Osteocyte (in vitro differentiated cells): Measurements from ENCODE around the gene CLDN1. TPM values are rescaled to one million over a fixed set of nuclear protein-coding genes. Genes with fewer than 3 reads are reported as not detected.

Experiments
- DNase-seq: peaks from one replicate; pipeline ENCODE4 v3.0.0; 2021; ENCODE audit warnings: mixed read lengths; ENCODE audit not compliant: unreplicated experiment; ENCODE audit errors: extremely low spot score
- H3K27ac Mint-ChIP-seq: one replicate; pipeline ENCODE4 v1.8.0; 2021; ENCODE audit warnings: mild to moderate bottlenecking, mixed read lengths; ENCODE audit not compliant: unreplicated experiment
- H3K27me3 Mint-ChIP-seq: one replicate; pipeline ENCODE4 v1.8.0; 2021; ENCODE audit warnings: mixed read lengths; ENCODE audit not compliant: unreplicated experiment
- H3K36me3 Mint-ChIP-seq: one replicate; pipeline ENCODE4 v1.8.0; 2021; ENCODE audit warnings: mixed read lengths; ENCODE audit not compliant: unreplicated experiment
- H3K4me1 Mint-ChIP-seq: one replicate; pipeline ENCODE4 v1.8.0; 2021; ENCODE audit warnings: mixed read lengths; ENCODE audit not compliant: unreplicated experiment
- H3K4me3 Mint-ChIP-seq: one replicate; pipeline ENCODE4 v1.8.0; 2021; ENCODE audit warnings: mild to moderate bottlenecking, moderate library complexity, mixed read lengths; ENCODE audit not compliant: unreplicated experiment
- H3K9me3 Mint-ChIP-seq: one replicate; pipeline ENCODE4 v1.8.0; 2021; ENCODE audit warnings: mixed read lengths; ENCODE audit not compliant: unreplicated experiment
- total RNA-seq: library from RNA; stranded (reverse); gene quantifications from 2 replicates; pipeline ENCODE4 v1.2.1, GENCODE V29; 2021
- TF ChIP-seq, protein P1 (sequence below): fragments of 200-600 bp; sonication (generic); IDR thresholded peaks from 2 replicates; pipeline ENCODE4 v1.5.0; 2021; ENCODE audit warnings: antibody characterized with exemption, mild to moderate bottlenecking, moderate library complexity

Gene CLDN1
- total RNA-seq, 1 donor from 2014 or later: 41.4 TPM

DNA sequence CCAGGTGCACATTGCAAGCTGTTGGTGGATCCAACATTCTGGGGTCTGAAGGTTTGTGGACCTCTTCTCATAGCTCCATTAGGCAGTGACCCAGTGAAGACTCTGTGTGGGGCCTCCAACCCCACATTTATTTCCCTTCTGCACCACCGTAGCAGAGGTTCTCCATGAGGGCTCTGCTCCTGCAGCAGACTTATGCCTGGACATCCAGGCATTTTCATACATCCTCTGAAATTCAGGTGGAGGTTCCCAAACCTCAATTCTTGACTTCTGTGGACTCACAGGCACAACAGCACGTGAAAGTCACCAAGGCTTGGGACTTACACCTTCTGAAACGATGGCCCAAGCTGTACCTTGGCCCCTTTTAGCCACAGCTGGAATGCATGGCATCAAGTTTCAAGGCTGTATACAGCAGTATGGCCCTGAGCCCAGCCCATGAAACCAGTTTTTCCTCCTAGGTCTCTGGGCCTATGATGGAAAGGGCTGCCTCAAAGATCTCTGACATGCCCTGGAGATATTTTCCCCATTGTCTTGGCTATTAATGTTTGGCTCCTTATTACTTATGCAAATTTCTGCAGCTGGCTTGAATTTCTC is 30.2 kb downstream of the CLDN1 start:
- no peak for DNase-seq
- Mint-ChIP-seq H3K27me3 (no peaks in the 10 kb centered on the region), H3K9me3 (peaks cover 4% of the 10 kb centered on the region), H3K27ac (no peak overlapping the region), H3K36me3 (no peaks in the 10 kb centered on the region), H3K4me3 (no peak overlapping the region), H3K4me1 (no peaks in the 10 kb centered on the region)
- TF ChIP-seq, protein P1, sequence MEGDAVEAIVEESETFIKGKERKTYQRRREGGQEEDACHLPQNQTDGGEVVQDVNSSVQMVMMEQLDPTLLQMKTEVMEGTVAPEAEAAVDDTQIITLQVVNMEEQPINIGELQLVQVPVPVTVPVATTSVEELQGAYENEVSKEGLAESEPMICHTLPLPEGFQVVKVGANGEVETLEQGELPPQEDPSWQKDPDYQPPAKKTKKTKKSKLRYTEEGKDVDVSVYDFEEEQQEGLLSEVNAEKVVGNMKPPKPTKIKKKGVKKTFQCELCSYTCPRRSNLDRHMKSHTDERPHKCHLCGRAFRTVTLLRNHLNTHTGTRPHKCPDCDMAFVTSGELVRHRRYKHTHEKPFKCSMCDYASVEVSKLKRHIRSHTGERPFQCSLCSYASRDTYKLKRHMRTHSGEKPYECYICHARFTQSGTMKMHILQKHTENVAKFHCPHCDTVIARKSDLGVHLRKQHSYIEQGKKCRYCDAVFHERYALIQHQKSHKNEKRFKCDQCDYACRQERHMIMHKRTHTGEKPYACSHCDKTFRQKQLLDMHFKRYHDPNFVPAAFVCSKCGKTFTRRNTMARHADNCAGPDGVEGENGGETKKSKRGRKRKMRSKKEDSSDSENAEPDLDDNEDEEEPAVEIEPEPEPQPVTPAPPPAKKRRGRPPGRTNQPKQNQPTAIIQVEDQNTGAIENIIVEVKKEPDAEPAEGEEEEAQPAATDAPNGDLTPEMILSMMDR: no peak

DNA sequence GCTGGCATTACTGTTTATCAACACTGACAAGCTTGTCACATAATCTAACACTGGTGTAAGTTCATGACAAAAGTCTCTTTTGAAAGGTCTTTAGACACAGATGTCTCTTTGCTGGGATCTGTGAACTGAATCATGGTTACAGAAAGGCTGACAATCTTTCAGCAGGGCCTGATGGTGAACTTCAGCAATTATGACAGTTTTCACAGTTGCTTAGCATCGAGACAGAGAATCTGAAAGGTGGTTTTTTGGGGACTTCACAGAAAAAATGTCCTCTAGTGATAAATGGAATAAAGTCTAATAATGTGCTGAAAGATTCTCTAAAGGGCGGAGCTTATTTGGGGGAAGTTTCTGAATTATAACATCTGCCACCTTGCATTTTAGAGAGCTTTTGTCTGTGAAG is 32.3 kb downstream of the CLDN1 start:
- H3K4me1 Mint-ChIP-seq: no peaks in the 10 kb centered on the region
- TF ChIP-seq, protein P1: no peak

DNA sequence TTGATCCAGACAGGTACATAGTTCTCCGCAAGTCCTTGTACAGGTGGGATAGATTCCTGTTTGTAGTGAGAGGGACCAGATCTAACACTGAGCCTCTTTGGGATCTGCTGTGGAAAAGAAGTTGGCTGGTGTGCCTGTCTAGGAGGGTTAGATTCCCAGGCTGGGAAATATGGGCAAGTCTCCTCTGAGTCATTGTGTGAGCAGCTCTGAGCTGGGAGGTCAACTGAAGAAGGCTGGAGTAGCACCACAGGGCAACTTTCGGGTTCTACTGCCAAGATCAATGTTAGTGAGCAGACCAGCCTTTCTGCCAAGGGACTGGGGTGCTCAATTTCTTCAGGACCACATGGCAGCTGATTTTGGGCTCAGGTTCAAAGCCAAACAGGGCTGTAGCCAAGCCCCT is 33.4 kb downstream of the CLDN1 start:
- Mint-ChIP-seq H3K4me1 (no peaks in the 10 kb centered on the region), H3K4me3 (no peak overlapping the region), H3K27me3 (no peaks in the 10 kb centered on the region), H3K27ac (no peak overlapping the region), H3K36me3 (peaks cover 11% of the 10 kb centered on the region), H3K9me3 (peaks cover 14% of the 10 kb centered on the region)
- TF ChIP-seq, protein P1: no peak
- no peak for DNase-seq

More for the DNA sequence above, 32.3 kb downstream of the CLDN1 start:
- no peaks in the 10 kb centered on the region for H3K27me3 Mint-ChIP-seq
- H3K4me3 Mint-ChIP-seq: no peak overlapping the region
- DNase-seq: no peak
- H3K9me3 Mint-ChIP-seq: peaks cover 9% of the 10 kb centered on the region
- H3K36me3 Mint-ChIP-seq: peaks cover 10% of the 10 kb centered on the region
- H3K27ac Mint-ChIP-seq: no peak overlapping the region

DNA sequence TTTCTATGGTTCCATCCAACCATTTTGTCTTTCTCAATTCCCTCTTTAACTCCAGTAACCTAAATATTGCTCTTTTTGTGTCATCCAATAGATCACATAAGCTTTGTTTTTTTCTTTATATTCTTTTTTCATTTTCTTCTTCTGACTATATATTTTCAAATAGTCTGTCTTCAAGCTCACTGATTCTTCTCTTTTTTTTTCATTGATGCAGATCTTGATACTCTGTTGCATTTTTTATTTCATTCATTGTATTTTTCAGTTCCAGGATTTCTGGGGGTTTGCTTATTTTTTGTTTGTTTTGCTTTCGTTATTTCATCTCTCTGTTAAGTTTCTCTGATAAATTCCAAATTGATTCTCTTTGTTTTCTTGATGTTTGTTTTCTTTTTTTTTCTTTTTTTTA is 36.2 kb downstream of the CLDN1 start:
- H3K27me3 Mint-ChIP-seq: no peaks in the 10 kb centered on the region
- H3K4me3 Mint-ChIP-seq: no peak overlapping the region
- TF ChIP-seq, protein P1: no peak
- peaks cover 12% of the 10 kb centered on the region for H3K9me3 Mint-ChIP-seq
- peaks cover 11% of the 10 kb centered on the region for H3K36me3 Mint-ChIP-seq
- no peak for DNase-seq
- no peak overlapping the region for H3K27ac Mint-ChIP-seq
- H3K4me1 Mint-ChIP-seq: peaks cover 6% of the 10 kb centered on the region

DNA sequence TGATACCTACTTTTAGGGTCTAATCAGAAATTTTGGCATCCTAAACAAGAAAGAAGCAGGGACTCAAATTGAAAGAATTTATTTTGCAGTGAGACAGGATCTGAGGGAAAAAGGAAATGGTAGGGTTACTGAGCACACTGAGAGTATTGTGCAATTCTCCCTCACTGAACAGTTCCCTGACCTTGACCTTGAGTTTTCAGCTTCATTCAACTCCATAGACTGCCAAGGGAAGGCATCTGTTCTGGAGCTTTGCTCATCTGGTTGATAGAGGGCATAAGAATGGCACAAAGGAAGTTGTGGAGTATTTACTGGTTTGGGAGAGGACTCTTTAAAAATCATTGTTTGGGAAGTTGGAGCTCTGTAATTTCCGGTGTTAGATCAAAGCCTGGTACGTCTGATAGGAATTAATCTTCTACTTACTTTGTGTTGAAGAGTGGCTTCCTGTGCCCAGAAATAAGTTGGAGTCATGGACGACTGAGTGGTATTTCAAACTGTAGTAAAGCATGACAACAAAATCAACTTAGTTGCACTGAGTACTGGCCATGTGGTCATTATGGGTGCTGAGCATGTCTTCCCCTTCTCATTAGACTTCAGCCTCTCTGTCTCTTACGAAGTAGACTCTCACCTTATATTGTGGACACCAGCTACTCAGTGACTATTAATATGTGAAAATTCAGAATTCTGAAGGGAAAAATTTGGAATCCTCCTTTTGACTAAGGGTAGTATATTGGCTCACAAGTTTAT is 40.8 kb downstream of the CLDN1 start:
- Mint-ChIP-seq H3K27ac (peak overlapping the region; percentile 64), H3K27me3 (no peaks in the 10 kb centered on the region), H3K4me3 (no peak overlapping the region), H3K4me1 (peaks cover 10% of the 10 kb centered on the region), H3K9me3 (peaks cover 13% of the 10 kb centered on the region), H3K36me3 (peaks cover 11% of the 10 kb centered on the region)
- no peak for DNase-seq
- TF ChIP-seq, protein P1: no peak
